ENCODE results near the gene DOCK2. TPM values are rescaled to one million over a fixed set of nuclear protein-coding genes. Genes with fewer than 3 reads are reported as not detected.

Gene DOCK2
- total and polyA plus RNA-seq, 8 donors, result 0.73 to 15.6 (median 1.7) TPM

DNA sequence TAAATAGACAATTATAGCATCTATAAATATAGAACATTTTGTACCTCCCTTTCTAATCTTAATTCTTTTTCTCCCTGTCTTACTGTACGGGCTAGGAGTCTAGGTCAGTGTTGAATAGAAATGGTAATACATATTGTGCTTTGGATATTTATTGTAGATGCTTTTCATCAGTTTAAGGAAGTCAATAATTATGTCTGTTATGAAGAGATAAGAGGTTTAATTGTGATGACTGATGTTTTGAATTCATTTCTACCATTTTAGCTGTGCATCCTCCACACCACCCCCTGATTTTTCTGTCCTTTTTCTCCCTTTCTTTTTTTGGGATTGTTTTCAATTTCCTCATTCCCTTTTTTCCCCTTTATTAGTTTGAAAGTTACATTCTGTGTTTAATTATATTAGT is 95.8 kb downstream of the DOCK2 start:
- no peak for DNase-seq
- intact Hi-C loops (cut with DNase I), result no loop called here
- no peaks in the 10 kb centered on the region for H3K4me1 ChIP-seq
- no peak for FAIRE-seq
- no peak overlapping the region for H3K4me3 ChIP-seq
- WGBS, 2 donors, result 33 to 44% methylated on average over 1 of the region's 1 CpG
- H3K27ac ChIP-seq, result no peak overlapping the region
- ATAC-seq, result no peak
- H3K27me3 ChIP-seq, result no peaks in the 10 kb centered on the region
- no peaks in the 10 kb centered on the region for H3K36me3 ChIP-seq
- TF ChIP-seq, protein P1, sequence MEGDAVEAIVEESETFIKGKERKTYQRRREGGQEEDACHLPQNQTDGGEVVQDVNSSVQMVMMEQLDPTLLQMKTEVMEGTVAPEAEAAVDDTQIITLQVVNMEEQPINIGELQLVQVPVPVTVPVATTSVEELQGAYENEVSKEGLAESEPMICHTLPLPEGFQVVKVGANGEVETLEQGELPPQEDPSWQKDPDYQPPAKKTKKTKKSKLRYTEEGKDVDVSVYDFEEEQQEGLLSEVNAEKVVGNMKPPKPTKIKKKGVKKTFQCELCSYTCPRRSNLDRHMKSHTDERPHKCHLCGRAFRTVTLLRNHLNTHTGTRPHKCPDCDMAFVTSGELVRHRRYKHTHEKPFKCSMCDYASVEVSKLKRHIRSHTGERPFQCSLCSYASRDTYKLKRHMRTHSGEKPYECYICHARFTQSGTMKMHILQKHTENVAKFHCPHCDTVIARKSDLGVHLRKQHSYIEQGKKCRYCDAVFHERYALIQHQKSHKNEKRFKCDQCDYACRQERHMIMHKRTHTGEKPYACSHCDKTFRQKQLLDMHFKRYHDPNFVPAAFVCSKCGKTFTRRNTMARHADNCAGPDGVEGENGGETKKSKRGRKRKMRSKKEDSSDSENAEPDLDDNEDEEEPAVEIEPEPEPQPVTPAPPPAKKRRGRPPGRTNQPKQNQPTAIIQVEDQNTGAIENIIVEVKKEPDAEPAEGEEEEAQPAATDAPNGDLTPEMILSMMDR (IDR thresholded peaks at IDR 0.05), result no peak
- no peaks in the 10 kb centered on the region for H3K9me3 ChIP-seq

DNA sequence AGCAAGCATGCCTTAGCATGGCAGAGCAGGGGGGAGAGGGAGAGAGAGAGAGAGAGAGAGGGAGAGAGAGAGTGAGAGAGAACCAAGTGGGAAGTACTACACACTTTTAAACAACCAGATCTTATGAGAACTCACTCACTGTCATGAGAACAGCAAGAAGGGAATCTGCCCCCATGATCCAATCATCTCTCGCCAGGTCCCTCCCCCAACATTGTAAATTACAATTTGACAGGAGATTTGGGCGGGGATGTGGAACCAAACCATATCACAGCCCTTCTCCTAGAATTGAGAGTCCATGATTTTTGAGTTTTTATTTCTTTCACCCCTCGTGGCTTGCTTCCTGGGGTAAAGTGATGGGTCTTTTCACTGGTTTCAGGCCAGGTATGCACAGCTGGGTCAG is 98.8 kb downstream of the DOCK2 start:
- Histone ChIP-seq H3K4me1 (no peaks in the 10 kb centered on the region), H3K36me3 (no peaks in the 10 kb centered on the region), H3K27me3 (no peaks in the 10 kb centered on the region), H3K9me3 (no peaks in the 10 kb centered on the region), H3K27ac (no peak overlapping the region), H3K4me3 (no peak overlapping the region)
- intact Hi-C loops (cut with DNase I), result no loop called here
- no peak for DNase-seq
- no peak for FAIRE-seq
- ATAC-seq, result no peak
- 79 to 84% methylated on average over 3 of the region's 3 CpGs for WGBS, 2 donors
- TF ChIP-seq, protein P1 (IDR thresholded peaks at IDR 0.05), result no peak

DNA sequence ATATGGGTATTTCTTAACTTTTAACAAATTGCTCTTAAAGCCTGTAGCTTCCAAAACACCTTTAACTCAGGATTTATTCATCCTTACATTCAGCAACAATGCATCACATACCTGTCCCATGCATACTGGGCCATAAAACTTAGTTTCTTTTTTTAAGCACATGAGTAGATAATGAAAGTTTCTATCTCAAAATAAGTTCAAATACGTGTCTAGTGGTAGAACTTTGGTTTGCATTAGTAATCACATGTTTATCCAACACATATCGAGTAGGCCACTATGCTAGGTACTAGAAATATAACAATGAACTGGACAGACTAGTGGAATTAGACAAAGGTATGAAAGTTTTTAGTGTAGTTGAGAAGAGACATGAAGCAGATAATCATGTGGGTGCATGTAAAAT is 99.6 kb downstream of the DOCK2 start:
- FAIRE-seq, result no peak
- Histone ChIP-seq H3K4me1 (no peaks in the 10 kb centered on the region), H3K9me3 (no peaks in the 10 kb centered on the region), H3K27ac (no peak overlapping the region), H3K4me3 (no peak overlapping the region), H3K27me3 (no peaks in the 10 kb centered on the region), H3K36me3 (no peaks in the 10 kb centered on the region)
- TF ChIP-seq, protein P1 (IDR thresholded peaks at IDR 0.05), result no peak
- no peak for DNase-seq
- no peak for ATAC-seq
- intact Hi-C loops (cut with DNase I), result no loop called here
- 71 to 81% methylated on average over 2 of the region's 2 CpGs for WGBS, 2 donors

DNA sequence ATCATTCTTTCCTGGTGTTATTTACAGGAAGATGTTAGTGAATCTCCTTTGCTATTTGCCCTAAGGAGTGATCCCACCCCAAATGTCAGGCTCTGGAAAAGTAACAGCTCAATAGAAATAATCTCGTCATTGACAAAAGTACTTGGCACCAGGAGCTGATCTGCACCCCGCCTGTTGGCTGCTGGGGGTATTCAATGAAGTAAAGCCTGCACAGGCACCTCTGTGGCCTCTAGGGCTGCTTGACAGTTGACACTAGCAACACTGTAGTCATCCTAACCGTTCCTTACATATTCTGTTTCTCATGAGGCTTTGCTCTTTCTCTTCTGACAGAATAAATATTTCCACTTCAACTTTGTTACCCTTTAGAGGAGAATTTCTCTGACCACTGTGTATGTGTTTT is 103.4 kb downstream of the DOCK2 start:
- no peak for FAIRE-seq
- Histone ChIP-seq H3K9me3 (no peaks in the 10 kb centered on the region), H3K4me3 (no peak overlapping the region), H3K27ac (no peak overlapping the region), H3K4me1 (no peaks in the 10 kb centered on the region), H3K36me3 (no peaks in the 10 kb centered on the region), H3K27me3 (no peaks in the 10 kb centered on the region)
- intact Hi-C loops (cut with DNase I), result no loop called here
- TF ChIP-seq, protein P1 (IDR thresholded peaks at IDR 0.05), result no peak
- WGBS, 2 donors, result 54 to 65% methylated on average over 3 of the region's 3 CpGs
- ATAC-seq, result no peak
- no peak for DNase-seq

DNA sequence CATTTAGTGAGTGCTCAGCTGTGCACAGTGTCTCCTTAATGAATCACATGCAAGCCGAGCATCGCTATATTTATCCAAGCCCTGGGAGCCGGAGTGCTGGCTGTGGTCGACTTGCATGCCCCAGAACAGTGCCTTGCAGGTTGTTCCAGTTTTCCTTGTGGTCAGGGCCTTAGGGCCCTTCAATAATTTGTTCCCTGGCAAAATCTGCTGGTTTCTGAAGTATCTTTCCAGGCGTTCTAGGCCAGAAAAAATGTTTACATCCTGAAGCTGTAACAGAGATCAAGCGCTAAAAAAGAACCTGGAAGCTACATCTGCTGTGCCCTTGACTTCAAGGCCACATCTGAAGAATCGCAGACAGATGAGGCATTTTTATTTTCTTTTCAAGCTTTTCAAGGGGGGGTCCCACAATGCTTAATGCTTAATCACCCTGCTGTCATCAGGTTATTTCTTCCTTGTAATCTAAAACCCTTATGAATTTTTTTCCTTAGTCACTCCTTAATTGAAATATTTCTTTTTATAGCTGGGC is 105.8 kb downstream of the DOCK2 start:
- intact Hi-C loops (cut with DNase I), result no loop called here
- DNase-seq (no peak), FAIRE-seq (no peak), ATAC-seq (no peak)
- H3K9me3 ChIP-seq, result no peaks in the 10 kb centered on the region
- no peak overlapping the region for H3K27ac ChIP-seq
- H3K27me3 ChIP-seq, result no peaks in the 10 kb centered on the region
- H3K36me3 ChIP-seq, result no peaks in the 10 kb centered on the region
- no peak overlapping the region for H3K4me3 ChIP-seq
- TF ChIP-seq, protein P1 (IDR thresholded peaks at IDR 0.05), result no peak
- no peaks in the 10 kb centered on the region for H3K4me1 ChIP-seq
- WGBS, 2 donors, result 54 to 59% methylated on average over 7 of the region's 7 CpGs
